NCI-H446 (cell line): ENCODE measurements around the gene MYO15B.

Source experiments
- DNase-seq, 2 experiments: peaks; one replicate each; lab custom pipeline; 2025; lab: John Stamatoyannopoulos, UW

The MYO15B gene

DNA sequence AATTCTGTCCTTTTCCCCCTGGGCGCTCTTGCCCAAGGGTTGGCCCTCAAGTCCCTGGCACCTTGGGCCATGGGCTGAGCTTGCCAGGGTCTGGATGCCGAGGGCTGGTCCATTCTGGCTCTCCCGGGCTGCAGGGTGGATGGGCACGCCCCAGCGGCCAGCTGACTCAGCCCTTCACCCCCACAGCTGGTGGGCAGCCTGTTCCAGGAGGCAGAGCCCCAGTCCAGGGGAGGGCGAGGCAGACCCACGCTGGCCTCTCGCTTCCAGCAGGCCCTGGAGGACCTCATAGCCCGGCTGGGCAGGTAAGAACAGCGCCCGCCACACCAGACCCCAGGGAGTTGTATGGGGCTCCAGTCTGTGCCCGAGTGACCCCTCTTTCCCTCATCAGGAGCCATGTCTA, 15.0 kb downstream of the MYO15B start:
- DNase-seq: no peak

DNA sequence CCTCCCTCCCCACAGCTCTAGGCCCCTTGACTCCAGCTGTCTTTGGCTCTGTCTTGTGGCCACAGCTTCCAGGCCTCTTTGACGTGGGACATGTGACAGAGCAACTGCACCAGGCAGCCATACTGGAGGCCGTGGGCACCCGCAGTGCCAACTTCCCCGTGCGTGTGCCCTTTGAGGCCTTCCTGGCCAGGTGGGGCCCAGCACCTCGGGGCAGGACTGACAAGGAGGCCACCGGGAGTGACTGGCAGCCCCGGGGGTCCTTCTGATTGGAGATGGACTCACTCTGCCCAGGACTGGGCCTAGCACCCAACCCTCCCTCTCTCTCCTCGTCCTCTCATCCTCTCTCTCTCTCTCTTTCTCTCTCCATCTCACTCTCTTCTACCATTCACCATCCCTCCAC, 15.5 kb downstream of the MYO15B start:
- no peak for DNase-seq

- no peak for DNase-seq
These were observed 16.6 kb downstream of the MYO15B start for GRCh38 chr17:75604034-75604695.

- DNase-seq: no peak
These were observed 18.2 kb downstream of the MYO15B start for GRCh38 chr17:75605790-75606189.

DNA sequence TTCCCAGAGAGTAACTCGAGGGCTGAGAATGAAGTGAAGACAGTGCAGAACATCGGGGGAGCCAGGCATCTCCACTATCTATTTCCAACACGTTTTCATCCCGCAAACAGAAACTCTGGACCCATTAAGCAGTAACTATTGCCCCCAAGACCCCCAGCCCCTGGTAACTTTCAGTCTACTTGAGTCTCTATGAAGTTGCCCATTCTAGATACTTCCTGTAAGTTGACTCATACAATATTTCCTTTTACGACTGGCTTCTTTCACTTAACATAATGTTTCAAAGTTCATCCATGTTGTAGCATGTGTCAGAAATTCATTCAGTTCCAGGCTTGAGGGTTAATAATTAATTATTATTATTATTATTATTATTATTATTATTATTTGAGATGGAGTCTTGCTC, 19.5 kb downstream of the MYO15B start:
- DNase-seq: no peak

DNA sequence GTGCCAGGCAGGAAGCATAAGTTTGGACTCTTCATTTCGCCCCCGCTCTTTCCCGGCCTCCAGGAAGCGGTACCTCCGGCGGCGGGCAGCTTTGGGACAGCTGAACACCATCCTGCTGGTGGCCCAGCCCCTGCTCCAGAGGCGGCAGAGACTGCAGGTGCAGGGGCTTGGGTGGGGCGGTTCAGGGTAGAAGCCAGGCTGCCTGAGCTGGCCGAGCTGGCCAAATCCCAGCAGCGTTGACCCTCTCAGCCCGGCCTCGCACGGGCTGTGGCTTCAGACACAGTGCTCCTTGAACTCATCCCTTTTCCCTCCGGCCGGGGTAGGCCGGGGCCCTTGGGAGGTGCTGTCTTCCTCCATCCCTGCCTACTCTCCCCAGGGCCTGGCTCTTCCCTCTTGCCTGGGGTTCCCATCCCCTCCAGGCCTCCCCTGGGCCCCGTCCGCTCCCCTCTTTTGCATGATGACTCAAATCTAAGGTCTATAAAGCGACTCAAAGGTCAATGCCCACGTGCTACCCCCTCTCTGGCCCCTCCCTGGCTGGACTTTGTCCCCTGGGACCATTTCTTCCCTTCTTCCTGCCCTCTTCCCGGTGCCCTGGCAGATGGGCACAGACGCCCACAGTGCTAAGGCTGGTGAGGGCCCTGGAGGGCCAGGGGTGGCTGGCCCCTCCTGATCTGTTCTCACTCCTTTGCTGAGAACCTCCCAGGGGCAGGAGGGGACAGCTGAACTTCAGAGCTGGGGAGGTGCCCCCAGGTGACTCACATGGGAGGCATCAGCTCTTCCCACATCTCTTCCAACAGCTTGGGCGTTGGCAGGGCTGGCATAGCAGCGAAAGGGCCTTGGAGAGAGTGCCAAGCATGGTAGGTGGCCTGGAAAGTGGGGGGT, 22.7 kb downstream of the MYO15B start:
- DNase-seq: no peak

DNA sequence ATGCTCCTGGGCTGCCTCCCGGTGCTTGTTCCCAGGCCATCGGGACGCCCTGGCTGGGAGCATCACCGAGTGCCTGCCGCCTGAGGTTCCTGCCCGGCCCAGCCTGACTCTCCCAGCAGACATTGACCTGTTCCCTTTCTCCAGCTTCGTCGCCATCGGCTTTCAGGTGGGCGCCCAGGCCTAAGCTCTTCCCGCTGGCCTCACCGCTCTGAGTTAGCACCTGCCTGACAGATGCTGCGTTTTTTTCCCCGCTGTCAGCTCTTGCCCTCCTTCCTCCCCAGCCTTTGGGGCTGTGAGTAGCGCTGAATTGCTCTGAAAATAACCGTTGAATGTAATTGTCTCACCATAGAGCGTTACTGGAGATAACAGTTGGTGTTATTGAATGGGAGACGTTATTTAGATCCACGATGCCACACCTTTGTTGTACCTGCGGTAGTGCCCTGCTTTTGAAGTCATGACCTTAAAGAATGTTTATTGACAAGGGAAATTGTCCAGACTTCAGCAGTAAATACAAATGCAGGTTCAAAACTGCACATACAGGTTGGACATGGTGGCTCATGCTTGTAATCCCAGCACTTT, 24.3 kb downstream of the MYO15B start:
- DNase-seq: no peak

DNA sequence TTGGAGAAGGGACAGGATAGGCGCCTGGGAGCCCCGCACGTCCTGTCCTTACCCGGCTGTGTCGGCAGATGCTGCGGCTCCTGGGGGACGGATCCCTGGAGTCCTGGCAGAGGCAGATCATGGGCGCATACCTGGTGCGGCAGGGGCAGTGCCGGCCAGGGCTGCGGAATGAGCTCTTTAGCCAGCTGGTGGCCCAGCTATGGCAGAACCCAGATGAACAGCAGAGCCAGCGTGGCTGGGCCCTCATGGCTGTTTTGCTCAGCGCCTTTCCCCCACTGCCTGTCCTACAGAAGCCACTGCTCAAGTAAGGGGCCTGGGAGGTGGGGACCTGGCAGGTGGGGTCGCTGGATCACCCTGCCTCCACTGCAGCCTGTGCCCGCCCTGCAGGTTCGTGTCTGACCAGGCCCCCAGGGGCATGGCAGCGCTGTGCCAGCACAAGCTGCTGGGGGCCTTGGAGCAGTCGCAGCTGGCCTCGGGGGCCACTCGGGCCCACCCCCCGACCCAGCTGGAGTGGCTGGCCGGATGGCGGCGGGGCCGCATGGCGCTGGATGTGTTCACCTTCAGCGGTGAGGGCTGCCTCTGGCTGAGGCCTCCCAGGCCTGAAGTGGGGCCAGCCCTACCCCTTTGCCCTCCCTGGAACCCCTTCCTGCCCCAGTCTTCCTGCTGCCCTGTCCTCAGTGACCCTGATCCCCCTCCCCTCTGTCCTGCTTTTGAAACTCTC, 25.5 kb downstream of the MYO15B start:
- no peak for DNase-seq

GRCh38 chr17:75614006-75614405, 26.4 kb downstream of the MYO15B start:
- no peak for DNase-seq

DNA sequence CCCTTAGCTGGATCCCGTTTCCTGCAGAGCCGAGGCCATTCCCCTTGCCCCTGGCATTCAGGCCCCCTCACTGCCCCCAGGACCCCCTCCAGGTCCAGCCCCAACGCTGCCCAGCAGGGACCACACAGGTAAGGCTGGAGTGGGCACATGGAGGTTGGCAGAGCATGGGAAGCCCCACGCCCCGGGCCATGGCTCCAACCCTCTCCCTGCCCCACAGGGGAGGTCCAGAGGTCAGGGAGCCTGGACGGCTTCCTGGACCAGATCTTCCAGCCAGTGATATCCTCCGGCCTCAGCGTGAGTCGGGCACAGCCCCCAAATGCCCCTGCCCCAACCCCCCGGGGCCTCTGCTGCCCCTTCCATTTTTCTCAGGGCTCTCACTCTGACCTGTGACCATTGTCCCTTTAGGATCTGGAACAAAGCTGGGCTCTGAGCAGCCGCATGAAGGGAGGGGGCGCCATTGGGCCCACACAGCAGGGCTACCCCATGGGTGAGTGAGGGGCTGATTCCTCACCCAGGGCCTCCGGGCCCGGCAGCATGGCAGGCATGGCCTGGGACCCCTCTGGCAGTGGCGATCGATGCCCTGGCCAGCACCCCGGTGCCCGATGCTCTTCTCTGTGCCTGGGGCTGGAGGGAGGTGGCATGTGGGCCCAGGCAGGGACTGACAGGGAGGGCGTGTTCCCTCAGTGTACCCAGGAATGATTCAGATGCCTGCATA, 27.1 kb downstream of the MYO15B start:
- no peak for DNase-seq

GRCh38 chr17:75615301-75615700, 27.7 kb downstream of the MYO15B start:
- no peak for DNase-seq

- peak in 1 of 2 experiments; percentile 26 for DNase-seq
These were observed 29.0 kb downstream of the MYO15B start for GRCh38 chr17:75616521-75617122.

GRCh38 chr17:75617218-75617617, 29.6 kb downstream of the MYO15B start:
- DNase-seq: no peak

GRCh38 chr17:75617675-75618074, 30.1 kb downstream of the MYO15B start:
- DNase-seq: no peak

DNA sequence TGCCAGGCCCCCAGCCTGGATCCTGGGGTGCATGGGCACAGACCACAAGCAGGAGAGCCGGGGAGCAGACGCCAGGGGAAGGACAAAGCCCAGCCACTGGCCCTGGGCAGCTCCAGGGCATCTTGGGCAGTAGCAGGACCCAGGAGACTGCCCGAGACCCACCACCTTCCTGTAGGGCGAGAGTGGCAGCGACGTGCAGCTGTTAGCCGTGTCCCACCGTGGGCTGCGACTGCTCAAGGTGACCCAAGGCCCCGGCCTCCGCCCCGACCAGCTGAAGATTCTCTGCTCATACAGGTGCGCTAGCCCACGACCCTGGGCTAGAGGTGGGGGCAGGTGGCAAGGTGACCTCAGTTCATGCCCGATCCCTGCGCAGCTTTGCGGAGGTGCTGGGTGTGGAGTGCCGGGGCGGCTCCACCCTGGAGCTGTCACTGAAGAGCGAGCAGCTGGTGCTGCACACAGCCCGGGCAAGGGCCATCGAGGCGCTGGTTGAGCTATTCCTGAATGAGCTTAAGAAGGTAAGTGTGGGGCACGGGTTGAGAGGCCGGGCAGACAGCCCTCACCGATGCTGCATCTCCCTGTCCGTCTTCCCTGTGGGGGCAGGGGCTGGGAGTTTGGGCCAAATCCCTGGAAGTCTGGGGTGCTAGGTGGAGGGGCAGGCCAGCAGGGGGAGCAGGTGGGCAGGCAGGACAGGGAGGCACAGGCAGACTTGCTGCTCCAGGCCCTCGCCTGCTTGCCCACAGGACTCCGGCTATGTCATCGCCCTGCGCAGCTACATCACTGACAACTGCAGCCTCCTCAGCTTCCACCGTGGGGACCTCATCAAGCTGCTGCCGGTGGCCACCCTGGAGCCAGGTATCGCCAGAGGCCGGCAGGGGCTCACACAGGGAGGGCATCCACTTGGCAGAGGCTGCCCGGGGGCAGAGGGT, 32.2 kb downstream of the MYO15B start:
- peak in 1 of 2 experiments; percentile 25 for DNase-seq

GRCh38 chr17:75621489-75621888, 33.9 kb downstream of the MYO15B start:
- no peak for DNase-seq

DNA sequence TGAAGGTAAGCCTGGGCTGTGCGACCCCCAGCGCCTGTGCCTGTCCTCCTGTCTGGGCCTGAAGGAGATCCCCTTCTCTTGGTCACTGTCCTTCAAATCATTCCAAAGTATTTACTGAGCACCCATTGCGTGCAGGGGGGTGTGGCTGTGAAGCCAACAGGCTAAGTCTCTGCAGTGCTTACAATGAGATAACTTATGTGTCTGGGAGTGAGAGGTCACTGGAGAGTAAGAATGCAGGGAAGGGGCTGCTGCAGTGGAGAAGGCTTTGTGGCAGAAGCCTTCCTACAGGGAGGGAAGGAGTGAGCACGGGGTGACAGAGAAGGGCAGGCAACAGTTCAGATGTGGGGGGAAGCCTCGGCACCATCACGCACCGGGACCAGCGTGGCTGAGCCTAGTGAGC, 34.5 kb downstream of the MYO15B start:
- DNase-seq: no peak

- DNase-seq: no peak
These were observed 35.2 kb downstream of the MYO15B start for GRCh38 chr17:75622771-75623273.

DNA sequence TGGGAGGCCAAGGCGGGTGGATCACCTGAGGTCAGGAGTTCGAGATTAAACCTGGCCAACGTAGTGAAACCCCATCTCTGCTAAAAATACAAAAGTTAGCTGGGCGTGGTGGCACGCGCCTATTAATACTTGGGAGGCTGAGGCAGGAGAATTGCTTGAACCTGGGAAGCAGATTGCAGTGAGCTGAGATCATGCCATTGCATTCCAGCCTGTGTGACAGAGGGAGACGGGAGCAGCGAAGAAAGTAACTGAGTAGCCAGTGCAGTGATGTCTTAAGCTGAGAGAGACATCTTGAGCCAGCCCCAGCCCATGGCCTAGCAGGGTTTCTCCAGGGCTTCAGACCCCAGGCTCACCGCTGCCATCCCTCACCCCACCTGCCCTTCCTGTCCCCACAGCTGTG, 35.8 kb downstream of the MYO15B start:
- no peak for DNase-seq

DNA sequence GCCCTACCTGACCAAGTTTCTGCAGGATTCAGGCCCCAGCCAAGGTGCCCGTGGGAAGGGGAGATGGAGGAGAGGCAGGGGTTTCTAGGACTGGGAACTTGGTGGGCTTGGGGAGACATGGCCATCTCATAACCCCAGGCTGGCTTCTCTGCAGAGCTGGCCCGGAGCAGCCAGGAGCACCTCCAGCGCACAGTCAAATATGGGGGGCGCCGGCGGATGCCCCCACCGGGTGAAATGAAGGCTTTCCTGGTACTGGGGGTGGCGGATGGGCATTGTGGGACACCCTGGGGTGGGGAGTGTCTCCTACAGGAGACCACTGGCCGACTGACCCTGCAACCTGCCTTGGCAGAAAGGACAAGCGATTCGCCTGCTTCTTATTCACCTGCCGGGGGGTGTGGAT, 36.4 kb downstream of the MYO15B start:
- DNase-seq: no peak
